Panc1 (cell line): ENCODE results near the gene CCRL2. TPM values are rescaled to one million over a fixed set of nuclear protein-coding genes. Genes with fewer than 3 reads are reported as not detected.

Experiments used
- ATAC-seq: fragments of 200-7000 bp; cut with Tn5 transposase; 2 replicates; pipeline ENCODE4 v1.9.1; 2020; ENCODE audit warnings: mild to moderate bottlenecking, moderate library complexity
- BruUV-seq: library from RNA; stranded (reverse); fragments of 400-500 nt; replicated peaks from 2 replicates; lab custom pipeline; 2021; lab: Mats Ljungman, UMichigan
- CTCF ChIA-PET: fragments of 300-600 bp; sonication (Branson Sonifier 250); formaldehyde crosslinking; loops from one replicate; lab custom pipeline; 2022; ENCODE audit warnings: antibody characterized with exemption; lab: Charles Lee
- POLR2A ChIA-PET: fragments of 300-600 bp; sonication (Branson Sonifier 250); formaldehyde crosslinking; loops from one replicate; lab custom pipeline; 2022; ENCODE audit warnings: antibody characterized with exemption; lab: Charles Lee
- DNase-seq: peaks from one replicate; pipeline ENCODE4 v3.0.0-alpha.2; 2010; ENCODE audit warnings: low read depth, low spot score
- H3K27ac ChIP-seq: 2 replicates; pipeline ENCODE4 v1.5.1; 2011; ENCODE audit warnings: mild to moderate bottlenecking, low read length, inconsistent platforms
- H3K27me3 ChIP-seq: fragments of 200-500 bp; sonication (Bioruptor generic); 2 replicates; pipeline ENCODE4 v1.6.0; 2014; ENCODE audit warnings: low read length, inconsistent platforms; ENCODE audit not compliant: control insufficient read depth, insufficient read depth
- H3K36me3 ChIP-seq: fragments of 200-500 bp; sonication (Bioruptor generic); 2 replicates; pipeline ENCODE4 v1.5.1; 2014; ENCODE audit warnings: inconsistent platforms, mild to moderate bottlenecking, low read length, moderate library complexity; ENCODE audit not compliant: control insufficient read depth, insufficient read depth
- H3K4me1 ChIP-seq: 2 replicates; pipeline ENCODE4 v1.5.1; 2011; ENCODE audit warnings: inconsistent platforms, mild to moderate bottlenecking, low read length, moderate library complexity; ENCODE audit not compliant: control insufficient read depth, insufficient read depth
- H3K4me3 ChIP-seq, 2 experiments: 2 replicates each; pipeline ENCODE4 v1.5.1; 2011 to 2012; ENCODE audit warnings: low read depth in 2 of 2, low read length in 2 of 2, mild to moderate bottlenecking in 2 of 2, inconsistent platforms in 1 of 2, moderate library complexity in 1 of 2
- H3K9me3 ChIP-seq: fragments of 200-500 bp; sonication (Bioruptor generic); 2 replicates; pipeline ENCODE4 v1.5.1; 2014; ENCODE audit warnings: low read depth, mild to moderate bottlenecking, inconsistent platforms, low read length, moderate library complexity; ENCODE audit not compliant: control insufficient read depth, insufficient read depth
- CTCF ChIP-seq: fragments of 450-650 bp; IDR thresholded peaks from 2 replicates; pipeline ENCODE4 v1.5.1; 2017; ENCODE audit warnings: mild to moderate bottlenecking
- POLR2AphosphoS5 ChIP-seq: IDR thresholded peaks from 2 replicates; pipeline ENCODE4 v1.6.1; 2012; ENCODE audit warnings: mild to moderate bottlenecking, low read depth, low read length, moderate library complexity
- SIN3A ChIP-seq: IDR thresholded peaks from 2 replicates; pipeline ENCODE4 v1.6.1; 2012; ENCODE audit warnings: low read depth, mild to moderate bottlenecking, low read length, moderate library complexity, borderline replicate concordance; ENCODE audit not compliant: insufficient read depth
- TCF7L2 ChIP-seq: IDR thresholded peaks from 2 replicates; pipeline ENCODE4 v1.6.1; 2011; ENCODE audit warnings: mild to moderate bottlenecking, low read depth, low read length, inconsistent platforms
- in situ Hi-C: cut with HindIII; loops from 2 replicates; pipeline ENCODE4 v1.10.0; 2016; ENCODE audit warnings: low sequenced_read_pairs, low pct_unique_long_range_greater_than_20kb
- intact Hi-C: fragments of 100-400 bp; cut with micrococcal nuclease; formaldehyde crosslinking; loops from one replicate; pipeline ENCODE4 v1.10.0; 2022; ENCODE audit not compliant: unreplicated experiment
- total RNA-seq: library from RNA; stranded (reverse); gene quantifications from one replicate; pipeline ENCODE4 v1.2.1, GENCODE V29; 2021; ENCODE audit not compliant: unreplicated experiment
- TF ChIP-seq, protein P1 (sequence below), 2 experiments: IDR thresholded peaks; 2 replicates each; pipeline ENCODE4 v1.6.1; 2011 to 2012; ENCODE audit warnings: low read depth in 2 of 2, control low read depth in 1 of 2, low read length in 1 of 2, mild to moderate bottlenecking in 1 of 2, moderate library complexity in 1 of 2; ENCODE audit not compliant: insufficient read depth in 1 of 2

The CCRL2 gene
- total RNA-seq, 1 experiment from 2014 or later = not detected

GRCh38 chr3:46412786-46413298 lies 5.8 kb downstream of the CCRL2 start:
- BruUV-seq = no TSS peak
- ChIA-PET POLR2A (no interaction called here), CTCF (no interaction called here)
- DNase-seq = no peak
- Histone ChIP-seq H3K27ac (no peak overlapping the region), H3K4me3 (no peak overlapping the region), H3K4me1 (no peaks in the 10 kb centered on the region), H3K9me3 (no peaks in the 10 kb centered on the region), H3K27me3 (no peaks in the 10 kb centered on the region), H3K36me3 (no peaks in the 10 kb centered on the region)
- TF ChIP-seq, protein P1, sequence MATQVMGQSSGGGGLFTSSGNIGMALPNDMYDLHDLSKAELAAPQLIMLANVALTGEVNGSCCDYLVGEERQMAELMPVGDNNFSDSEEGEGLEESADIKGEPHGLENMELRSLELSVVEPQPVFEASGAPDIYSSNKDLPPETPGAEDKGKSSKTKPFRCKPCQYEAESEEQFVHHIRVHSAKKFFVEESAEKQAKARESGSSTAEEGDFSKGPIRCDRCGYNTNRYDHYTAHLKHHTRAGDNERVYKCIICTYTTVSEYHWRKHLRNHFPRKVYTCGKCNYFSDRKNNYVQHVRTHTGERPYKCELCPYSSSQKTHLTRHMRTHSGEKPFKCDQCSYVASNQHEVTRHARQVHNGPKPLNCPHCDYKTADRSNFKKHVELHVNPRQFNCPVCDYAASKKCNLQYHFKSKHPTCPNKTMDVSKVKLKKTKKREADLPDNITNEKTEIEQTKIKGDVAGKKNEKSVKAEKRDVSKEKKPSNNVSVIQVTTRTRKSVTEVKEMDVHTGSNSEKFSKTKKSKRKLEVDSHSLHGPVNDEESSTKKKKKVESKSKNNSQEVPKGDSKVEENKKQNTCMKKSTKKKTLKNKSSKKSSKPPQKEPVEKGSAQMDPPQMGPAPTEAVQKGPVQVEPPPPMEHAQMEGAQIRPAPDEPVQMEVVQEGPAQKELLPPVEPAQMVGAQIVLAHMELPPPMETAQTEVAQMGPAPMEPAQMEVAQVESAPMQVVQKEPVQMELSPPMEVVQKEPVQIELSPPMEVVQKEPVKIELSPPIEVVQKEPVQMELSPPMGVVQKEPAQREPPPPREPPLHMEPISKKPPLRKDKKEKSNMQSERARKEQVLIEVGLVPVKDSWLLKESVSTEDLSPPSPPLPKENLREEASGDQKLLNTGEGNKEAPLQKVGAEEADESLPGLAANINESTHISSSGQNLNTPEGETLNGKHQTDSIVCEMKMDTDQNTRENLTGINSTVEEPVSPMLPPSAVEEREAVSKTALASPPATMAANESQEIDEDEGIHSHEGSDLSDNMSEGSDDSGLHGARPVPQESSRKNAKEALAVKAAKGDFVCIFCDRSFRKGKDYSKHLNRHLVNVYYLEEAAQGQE (IDR thresholded peaks at IDR 0.05; ENCODE audit: insufficient read depth in 1 of 2, low read depth in 2 of 2, low read length in 1 of 2) = no peak
- TF ChIP-seq SIN3A = no peak
- no peak for TF ChIP-seq CTCF
- TF ChIP-seq POLR2AphosphoS5 = no peak
- no peak for TF ChIP-seq TCF7L2
- intact Hi-C loops = no loop called here
- no peak for ATAC-seq
- in situ Hi-C loops = no loop called here

- no peaks in the 10 kb centered on the region for H3K27me3 ChIP-seq
- intact Hi-C loops (no loop called here), in situ Hi-C loops (no loop called here)
- no peaks in the 10 kb centered on the region for H3K9me3 ChIP-seq
- DNase-seq = no peak
- ChIA-PET CTCF (no interaction called here), POLR2A (no interaction called here)
- H3K36me3 ChIP-seq = no peaks in the 10 kb centered on the region
- TF ChIP-seq CTCF (no peak), TCF7L2 (no peak), POLR2AphosphoS5 (no peak)
- no TSS peak for BruUV-seq
- no peak for ATAC-seq
- H3K27ac ChIP-seq = no peak overlapping the region
- H3K4me1 ChIP-seq = no peaks in the 10 kb centered on the region
- no peak overlapping the region for H3K4me3 ChIP-seq
Measured at GRCh38 chr3:46413951-46414350, 6.9 kb downstream of the CCRL2 start.
